ENCODE results near the gene COL2A1.

COL2A1 gene

DNA sequence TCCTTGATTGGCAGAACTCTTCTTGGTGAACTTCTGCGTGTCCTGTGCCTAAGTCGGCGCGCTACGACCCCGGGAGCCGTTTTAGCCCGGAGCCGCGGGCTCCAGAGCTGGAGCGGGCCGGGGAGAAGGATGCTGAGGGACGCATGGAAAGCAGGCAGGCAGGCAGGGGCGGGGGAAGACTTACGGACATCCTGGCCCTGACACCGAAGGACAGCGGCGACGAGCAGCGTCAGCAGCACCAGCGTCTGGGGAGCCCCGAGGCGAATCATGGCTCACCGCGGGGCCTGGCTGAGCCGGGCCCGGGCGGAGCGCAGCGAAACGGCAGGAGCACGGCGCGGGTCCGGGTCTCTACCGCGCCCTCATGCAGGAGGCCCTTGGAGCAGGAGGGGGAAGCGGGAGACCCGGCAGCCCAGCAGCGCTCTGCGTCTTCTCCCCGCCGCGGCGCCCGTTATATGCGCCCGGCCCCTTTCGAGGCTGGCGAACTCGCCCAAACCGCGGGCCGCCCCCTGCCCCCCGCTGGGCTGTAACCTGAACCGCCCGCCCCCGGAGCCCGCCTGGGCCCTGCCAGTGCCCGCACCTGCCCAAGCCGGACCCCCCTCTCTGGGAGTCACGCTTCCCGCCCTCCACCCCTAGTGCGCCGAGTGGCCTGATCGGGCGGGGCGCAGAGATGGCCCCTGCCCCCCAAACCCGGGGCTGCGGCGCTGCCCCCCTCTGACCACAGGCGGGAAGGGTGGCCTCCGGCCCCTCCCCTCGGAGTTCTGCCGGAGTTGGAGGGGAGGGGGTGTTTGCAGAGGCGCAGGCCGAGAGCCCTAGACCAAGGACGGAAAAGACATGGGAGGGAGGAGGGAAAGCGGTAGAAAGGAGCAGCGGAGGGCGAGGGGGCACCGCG is at the start of gene COL2A1:
Gene COL2A1, minus strand, starts transcription at position 424 of the 889 bp plus-strand sequence. Its CDS starts 155 bp downstream, at position 269.
- no peak for DNase-seq (ENCODE audit: low spot score)

DNA sequence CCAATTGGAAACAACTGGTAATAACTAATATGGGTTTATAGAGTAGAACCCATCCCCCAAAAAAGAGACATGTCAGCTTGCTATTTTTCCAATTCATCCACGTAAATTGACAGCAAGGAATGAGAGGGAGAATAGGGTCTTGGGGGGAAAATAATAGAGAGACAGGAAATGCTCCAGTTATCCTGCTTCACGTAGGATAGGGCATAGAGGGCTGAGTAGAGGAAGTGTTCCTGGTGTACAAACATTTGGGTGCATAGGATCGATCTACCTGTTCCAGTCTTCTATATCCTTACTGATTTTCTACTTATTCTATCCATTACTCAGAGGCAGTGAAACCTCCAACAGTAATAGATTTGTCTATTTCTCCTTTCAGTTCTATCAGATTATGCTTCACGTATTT is 49.6 kb upstream of the COL2A1 start:
- no peak for DNase-seq (ENCODE audit: low spot score)

DNA sequence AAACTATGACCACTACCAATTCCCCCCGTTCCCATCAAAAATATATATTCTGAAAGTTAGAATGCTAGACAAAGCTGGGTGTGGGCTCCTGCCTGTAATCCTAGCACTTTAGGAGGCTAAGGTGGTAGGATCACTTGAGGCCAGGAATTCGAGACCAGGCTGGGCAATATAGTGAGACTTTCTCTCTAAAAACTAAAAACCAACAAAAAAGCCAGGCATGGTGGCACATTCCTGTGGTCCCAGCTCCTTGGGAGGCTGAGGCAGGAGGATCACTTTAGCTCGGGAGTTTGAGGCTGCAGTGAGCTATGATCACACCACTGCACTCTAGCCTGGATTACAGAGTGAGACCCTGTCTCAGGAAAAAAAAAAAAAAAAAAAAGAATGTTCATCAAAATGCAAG is 48.8 kb upstream of the COL2A1 start:
- no peak for DNase-seq (ENCODE audit: low spot score)

DNA sequence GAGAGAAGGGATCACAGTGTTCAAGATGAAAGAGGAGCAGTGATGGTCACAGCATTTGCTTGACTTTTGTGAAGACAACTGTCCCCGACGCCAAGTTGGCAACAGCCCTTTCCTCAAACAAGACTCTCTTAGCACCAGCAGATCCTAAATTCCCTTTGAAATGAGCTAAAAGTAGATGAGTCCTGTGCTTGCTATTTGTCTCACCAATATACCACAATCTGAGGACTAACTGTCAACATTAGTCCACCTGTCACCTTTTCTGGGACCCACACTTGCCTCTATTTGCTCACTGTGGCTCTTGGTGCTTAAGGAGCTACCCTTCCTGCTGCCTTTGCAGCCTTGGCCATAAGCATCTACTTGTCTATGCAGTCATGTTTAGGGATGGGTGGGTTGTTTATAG is 47.4 kb upstream of the COL2A1 start:
- DNase-seq (ENCODE audit: low spot score), result no peak

DNA sequence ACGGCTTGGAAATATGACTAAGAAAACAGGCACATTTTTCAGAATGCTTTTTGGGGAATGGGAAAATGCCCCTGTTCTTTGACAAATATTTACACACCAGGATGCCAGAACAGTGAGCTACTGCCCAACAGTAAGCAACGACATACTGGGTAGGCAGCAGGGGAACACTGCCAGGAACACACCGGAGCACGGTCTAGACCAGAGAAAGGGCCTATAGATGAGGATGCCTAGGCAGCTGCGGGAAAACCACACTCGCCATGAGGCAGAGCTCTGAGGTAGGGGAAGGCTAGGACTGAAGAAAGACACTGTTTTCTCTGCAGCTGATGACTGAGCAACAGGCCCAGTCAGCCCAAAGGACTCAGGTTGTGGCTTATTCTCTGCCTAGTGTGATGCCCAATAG is 45.9 kb upstream of the COL2A1 start:
- no peak for DNase-seq (ENCODE audit: low spot score)

DNA sequence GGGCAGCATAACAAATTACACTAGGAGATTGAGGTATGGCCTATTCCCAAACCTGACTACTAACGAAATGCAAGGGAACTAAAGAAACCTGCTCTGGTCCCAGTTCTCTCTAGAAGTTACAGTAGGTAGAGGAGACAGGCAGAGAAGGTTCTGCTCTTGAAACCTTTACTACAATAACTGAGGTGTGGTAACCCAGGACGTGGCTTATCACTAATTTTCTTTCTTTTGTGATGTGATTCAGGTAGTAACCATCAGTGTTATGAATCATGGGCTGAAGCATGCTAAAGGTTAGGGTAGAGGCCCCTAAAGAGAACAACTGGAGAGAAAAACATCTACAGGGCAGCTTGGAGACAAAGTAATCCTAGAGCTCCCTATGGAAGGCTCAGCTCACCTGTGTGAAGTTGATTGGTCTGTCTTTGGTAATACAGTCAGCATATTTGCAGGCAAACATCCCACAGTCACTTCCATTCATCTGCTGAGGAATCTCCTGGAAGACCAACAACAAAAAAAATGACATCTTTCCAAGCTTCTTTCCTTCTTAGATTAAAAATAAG is 41.8 kb upstream of the COL2A1 start:
- no peak for DNase-seq (ENCODE audit: low spot score)

DNA sequence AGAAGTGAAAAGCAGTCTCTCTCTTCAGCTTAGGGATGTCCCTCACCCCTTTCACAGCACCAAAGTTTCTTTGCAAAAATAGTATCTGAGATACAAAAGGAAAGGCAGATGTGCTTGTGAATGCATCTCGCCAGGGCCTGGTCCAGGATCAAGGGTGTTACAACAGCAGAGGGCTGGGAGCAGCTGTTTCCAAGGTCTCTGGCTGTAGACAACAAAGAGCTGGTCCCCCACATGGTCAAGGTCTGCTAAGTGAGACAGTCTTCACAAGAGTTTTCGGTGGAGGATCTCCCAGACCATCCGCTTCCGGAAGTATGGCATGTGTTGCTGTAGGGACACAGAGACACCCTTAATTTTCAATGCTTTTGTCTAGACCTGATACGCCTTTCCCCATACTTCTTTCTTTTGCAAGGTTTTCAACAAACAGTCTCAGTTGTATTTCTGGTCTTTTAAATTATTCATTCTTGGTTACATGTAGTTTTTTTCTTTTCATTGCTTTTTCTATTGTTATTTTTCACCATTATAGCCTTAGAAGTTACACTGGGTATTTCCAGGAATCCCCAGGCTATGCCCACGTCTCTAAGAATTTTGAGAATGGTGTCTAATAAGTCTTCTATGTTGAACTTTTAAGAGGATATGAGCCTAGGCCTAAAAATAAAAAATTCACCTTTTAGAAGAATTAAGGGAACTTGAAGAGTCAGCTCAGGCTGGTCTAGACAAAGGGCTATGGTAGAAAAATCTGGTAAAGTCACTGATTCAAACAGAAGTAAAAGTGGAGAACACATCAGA is 41.0 kb upstream of the COL2A1 start:
- DNase-seq (ENCODE audit: low spot score), result no peak

DNA sequence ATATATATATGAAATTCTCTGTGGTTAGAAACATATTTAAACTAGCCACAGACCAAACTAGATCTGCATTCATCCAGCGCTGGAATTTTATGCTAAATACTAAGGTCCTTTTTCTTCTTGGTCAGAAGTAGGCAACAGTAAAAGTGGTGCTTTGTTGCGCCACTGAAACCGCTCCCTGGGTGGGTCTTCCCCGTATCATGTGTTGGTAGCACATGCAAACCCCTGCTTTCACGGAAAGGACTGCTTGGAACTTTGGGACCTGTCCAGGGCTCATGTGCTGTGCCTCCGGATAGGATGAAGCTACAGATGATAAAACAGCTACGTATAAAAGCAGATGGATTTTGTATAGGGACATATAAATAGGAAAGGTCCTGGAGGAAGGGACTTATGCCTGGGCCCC is 40.1 kb upstream of the COL2A1 start:
- DNase-seq (ENCODE audit: low spot score), result no peak

DNA sequence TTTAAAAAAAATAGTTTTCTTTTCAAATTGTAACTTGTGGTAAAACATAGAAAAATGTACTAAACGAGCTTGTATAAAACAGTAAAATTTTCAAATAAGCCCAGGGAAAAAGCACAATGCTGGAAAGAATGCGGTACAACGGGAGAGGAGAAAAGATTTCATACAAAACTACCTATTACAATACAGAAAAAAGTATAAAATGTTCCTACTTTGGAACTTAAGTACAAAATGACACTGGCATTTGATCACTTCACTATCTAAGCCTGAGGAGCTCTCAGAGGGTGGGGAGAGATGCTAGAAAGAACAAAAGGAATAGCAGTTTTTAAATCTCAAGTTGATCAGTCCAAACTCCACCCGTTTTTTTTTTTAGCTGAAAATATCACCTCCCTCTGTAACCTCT is 39.5 kb upstream of the COL2A1 start:
- no peak for DNase-seq (ENCODE audit: low spot score)

DNA sequence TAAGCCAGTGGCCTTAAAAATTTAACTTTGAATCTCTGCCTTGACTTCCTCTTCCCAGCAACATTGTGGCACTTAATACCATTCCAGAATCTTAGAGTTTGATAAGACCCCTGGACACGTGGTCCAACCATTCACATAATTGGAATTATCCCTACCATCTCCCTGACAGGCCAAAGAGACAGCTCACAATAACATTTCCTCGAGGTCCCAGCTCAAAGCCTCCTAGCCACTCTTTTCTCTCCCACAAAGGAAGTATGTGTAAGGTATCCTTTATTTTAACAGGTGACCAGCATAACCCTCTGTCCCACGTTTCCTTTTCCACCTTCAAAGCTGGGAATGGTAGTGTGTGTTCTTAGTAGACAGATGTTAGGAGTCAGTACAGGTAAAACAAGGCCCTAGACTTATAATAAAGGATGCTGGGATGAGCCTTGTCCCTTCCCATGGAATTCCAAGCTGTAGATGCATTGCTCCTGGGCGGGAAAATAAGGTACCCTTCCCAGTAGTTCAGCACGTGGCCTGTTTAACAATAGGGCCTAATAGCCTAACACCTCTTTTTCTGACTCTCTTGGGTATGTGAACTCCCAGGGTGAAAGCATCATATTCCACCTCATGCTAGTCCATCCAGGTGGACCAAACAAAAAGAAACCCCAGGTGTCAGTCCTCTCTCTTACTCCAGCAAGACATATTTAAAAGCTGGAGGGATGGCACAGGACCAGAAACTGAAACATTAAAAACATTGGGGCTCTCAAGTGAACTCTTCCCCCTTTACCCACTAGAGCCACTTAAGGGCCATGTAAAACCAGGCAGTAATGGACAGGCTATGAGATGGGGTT is 37.5 kb upstream of the COL2A1 start:
- DNase-seq (ENCODE audit: low spot score), result no peak

DNA sequence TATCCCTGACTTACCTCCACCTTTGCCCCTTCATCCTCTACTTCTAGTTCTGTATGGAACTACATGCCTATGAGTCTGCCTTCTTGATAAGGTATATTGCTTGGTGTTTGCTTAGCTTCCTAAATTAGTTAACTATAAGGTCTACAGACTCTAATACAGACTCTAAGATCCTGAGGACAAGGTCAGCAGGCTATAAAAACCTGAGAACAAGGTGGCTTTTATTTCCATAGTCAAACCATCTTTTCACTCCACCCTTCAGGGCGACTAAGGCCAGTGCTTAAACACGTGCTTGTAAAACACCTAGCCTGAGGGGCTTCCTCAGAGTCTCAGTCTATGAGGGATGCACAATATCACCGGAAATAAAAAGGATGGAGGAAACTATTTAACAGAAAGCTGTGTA is 36.1 kb upstream of the COL2A1 start:
- DNase-seq (ENCODE audit: low spot score), result no peak

DNA sequence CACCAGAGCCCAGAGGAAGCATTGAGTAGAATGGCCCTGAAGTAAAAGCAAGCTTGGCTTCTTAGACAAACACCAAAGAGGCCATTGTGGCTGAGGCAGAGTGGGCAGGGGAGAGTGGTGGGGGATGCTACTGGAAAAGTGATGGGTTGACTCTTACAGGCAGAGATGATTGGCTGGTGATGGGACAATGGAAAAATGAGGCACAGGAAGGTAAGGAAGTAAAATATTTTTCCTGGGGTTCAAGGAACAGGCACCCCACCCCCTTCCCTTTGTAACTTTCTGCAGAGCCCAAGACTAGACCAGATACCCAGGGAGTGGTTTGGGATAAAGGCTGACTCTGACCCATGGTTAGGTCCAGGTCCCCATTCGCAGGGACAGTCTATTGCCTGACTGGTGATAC is 34.9 kb upstream of the COL2A1 start:
- no peak for DNase-seq (ENCODE audit: low spot score)

DNA sequence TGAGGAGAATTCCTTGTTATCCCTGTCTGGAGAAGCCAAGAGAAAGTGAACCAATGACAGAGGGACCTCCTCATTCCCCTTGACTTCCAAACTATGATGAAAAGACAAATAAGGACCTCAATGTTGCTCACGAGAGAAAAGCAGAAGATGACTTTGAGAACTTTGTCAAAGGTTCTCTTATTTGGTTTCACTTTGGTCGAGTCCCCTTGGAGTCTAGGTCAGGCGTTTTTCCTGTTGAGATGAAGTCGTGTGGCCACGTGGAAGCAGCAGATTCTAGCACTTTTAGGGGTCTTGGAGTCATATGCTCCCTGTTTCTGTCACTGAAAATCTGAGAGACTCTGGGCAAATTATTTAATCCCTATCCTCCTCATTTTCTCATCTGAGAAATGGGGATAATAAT is 33.8 kb upstream of the COL2A1 start:
- DNase-seq (ENCODE audit: low spot score), result no peak

DNA sequence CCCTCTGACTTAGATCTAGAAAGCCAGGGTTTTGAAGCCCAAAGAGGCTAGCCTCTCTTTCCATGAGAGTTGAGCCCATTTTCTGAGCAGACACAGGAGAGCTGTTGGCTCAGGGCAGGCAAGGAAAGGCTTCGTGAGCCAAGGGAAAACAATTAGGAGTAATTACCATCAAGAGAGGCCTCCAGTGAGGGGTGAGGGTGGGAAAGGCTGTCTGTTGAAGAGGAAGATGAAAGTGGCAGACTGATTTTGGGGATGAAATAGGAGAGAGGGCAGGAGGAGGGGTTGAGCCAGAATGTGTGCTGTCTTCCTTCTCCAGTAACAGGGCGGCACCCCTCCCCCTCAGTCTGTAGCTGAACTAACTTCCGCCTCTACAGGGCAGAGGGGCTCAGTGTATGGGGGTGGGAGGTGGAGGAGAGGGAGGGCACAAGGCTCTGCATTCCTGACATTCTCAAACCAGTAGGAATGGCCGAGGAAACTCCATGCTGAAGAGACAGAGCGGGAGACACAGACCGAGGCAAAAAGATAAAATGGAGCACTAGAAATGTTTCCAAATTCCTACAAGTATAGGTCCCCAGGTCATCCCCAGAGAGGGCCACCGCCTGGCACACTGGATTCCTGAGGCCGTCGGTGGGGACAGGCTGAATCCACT is 33.1 kb upstream of the COL2A1 start:
- no peak for DNase-seq (ENCODE audit: low spot score)

DNA sequence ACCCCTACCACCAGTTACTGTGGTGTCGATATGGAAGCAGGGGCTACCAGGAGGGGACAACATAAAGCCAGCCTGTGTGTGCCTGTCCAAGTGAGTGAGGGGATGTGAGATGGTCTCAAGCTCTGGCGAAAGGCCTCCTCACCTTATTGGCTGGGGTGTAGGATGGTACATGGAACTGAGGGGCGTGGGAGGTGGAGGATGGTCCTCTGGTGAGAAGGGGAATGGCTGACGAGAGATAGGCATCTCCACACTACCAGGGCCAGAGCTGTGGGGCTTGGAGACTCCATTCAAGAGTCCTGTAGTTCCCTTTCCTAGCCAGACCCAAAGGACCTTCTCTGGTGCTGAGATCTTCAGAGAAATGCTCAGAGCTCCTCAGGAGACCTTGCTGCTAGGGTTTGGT is 32.5 kb upstream of the COL2A1 start:
- no peak for DNase-seq (ENCODE audit: low spot score)

DNA sequence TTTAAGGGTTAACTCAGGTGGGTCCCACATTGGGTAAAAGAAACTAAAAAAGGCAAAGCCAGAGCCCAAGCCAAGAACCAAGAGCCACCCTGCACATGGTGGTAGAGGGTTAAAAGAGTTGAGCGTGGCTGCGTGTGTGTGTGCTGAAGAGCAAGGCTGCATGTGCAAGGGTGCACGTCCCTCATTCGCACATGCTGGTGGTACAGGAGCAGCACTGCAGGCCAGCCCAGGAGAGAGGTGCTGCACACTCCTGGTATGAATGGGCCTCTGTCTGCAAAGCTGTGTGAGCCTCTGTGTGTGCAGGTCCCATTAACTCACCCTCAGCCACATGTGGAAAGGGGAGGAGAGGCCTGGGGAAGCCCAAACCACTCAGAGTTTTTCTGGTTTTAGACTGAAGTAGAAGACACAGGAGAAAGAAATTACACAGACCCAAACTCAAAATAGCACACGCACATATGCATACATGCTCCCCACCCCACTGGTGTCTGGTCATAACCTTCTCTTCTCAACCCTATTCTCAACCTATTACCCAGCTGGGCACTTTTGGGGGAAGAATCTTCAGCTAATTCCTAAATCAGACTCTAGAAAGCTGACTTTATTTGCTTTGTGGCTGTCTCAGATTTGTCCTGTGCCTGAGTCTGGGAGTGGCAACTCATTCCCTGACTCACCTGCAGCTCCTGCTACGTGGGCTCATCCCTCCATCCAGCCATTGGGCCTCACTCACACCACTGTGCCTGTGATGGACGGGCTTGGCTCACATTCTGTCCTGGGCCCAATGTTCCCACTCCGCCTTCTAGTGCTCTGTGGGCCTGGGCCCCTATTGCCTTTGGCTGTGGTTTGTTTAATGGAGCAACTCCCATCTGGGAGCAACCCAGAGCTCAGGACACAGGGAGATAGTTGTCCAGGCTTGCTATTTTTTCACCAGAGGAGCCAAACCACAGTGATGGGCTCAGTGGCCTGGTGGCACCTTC is 30.8 kb upstream of the COL2A1 start:
- no peak for DNase-seq (ENCODE audit: low spot score)

DNA sequence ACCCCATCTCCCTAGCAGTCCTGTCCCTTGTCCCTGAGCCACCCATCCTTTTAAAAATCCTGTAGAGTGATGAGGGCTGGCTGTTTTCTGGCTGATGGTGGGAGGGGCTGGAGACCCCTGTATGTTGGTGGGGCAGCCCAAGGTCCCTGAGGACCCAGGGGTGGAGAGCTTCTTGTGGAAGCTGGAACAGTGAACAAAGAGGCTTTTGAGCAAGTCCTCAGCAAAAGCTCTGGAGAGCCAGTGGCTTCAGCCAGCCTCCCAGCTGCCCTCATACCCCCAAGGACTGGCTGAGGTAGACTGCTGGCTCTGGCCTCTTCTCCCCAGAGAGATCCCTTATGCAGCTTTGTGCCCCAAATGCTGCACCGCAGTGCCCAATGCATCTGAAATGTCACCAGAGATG is 29.2 kb upstream of the COL2A1 start:
- no peak for DNase-seq (ENCODE audit: low spot score)

DNA sequence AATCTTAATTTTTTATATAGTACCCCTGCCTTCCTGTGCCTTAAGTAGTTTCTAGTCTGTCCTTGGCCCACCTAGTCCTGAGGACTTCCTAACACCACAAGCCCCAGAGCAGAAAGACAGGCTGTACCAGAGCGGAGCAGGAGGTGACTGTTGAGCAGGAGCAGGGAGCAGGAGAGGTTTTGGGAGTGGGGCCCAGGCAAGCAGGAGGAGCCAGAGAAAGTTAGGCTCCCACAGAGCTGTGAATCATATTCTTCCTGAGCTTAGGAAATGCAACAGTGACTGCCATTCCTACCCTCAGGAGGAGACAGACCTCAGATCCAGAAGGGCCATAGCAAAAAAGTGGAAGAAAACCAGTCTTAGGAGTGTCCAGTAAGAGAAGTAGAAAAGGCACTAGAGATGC is 28.3 kb upstream of the COL2A1 start:
- DNase-seq (ENCODE audit: low spot score), result no peak

DNA sequence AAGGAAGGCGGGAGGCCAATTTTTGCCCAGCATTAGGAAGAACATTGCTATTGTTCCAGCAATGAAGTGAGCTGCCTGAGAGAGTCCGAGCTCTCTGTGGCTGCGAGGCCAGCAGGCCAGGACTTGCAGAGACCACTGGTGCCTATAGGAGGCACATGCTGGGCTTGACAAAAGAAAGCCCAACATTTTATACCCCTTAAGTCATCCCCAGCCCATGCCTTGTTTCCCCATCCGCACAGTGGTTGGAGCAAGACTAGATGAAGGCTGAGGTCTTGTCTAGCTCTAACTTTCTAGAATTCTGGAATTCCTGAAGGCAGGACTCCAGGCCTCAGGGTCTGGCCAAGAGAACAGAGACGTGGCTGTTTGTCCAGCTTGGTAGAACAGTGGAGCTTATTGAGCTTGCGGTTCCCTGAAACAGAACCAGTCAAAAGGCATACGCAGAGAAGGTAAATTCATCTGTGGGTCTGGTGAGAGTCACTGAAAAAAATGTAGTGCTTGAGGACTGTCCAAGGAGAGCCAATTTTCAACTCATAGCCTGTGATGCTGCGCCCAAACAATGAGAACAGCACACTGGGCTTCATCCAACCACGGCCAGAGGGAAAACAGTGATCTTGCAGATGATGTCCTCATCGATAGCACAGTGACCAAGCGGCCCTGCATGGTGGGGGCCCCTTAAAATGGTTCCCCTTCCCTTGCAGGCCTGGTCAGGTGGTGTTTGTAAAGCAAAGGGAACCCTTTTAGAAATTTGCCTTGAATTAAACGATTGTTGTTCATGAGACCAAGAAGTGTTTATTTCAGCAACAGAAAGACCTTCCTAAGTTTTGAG is 27.1 kb upstream of the COL2A1 start:
- no peak for DNase-seq (ENCODE audit: low spot score)

Data from Ammon's horn (tissue), 1 donor.